ENCODE data around the gene SPSB2.
"Not testable (repeated sequence)": the region's sequence is repeated elsewhere in the genome, so short reads cannot be mapped to it uniquely, and the experiment has no call there.

The SPSB2 gene

GRCh38 chr12:6872073-6873048, 742 bp downstream of the SPSB2 start:
- DNase-seq (ENCODE audit: low spot score in 2 of 2) (peak; percentile 74 to 90), ATAC-seq (replicated peaks; ENCODE audit: extremely low read depth, poor library complexity, severe bottlenecking) (peak; percentile 42)
- Mint-ChIP-seq H3K27ac (ENCODE audit: low read depth) (peak overlapping the region; percentile 79), H3K9me3 (no peaks in the 10 kb centered on the region), H3K4me1 (peaks cover 64% of the 10 kb centered on the region), H3K4me3 (peak overlapping the region; percentile 92), H3K36me3 (ENCODE audit: insufficient read depth) (peaks cover 26% of the 10 kb centered on the region), H3K27me3 (no peaks in the 10 kb centered on the region)

GRCh38 chr12:6871052-6871957, 1.8 kb downstream of the SPSB2 start:
- H3K27ac Mint-ChIP-seq (ENCODE audit: low read depth): no peak overlapping the region
- H3K9me3 Mint-ChIP-seq: no peaks in the 10 kb centered on the region
- ATAC-seq (replicated peaks; ENCODE audit: extremely low read depth, poor library complexity, severe bottlenecking): no peak
- H3K4me3 Mint-ChIP-seq: peak overlapping the region; percentile 92
- no peak for DNase-seq (ENCODE audit: low spot score in 2 of 2)
- peaks cover 29% of the 10 kb centered on the region for H3K36me3 Mint-ChIP-seq (ENCODE audit: insufficient read depth)
- no peaks in the 10 kb centered on the region for H3K27me3 Mint-ChIP-seq
- peaks cover 59% of the 10 kb centered on the region for H3K4me1 Mint-ChIP-seq

- peaks cover 29% of the 10 kb centered on the region for H3K36me3 Mint-ChIP-seq (ENCODE audit: insufficient read depth)
- not testable (repeated sequence) for H3K4me3 Mint-ChIP-seq
These were observed 2.8 kb downstream of the SPSB2 start for GRCh38 chr12:6870304-6870703.

GRCh38 chr12:6869049-6870021, 3.8 kb downstream of the SPSB2 start:
- H3K36me3 Mint-ChIP-seq (ENCODE audit: insufficient read depth): peaks cover 31% of the 10 kb centered on the region
- peak overlapping the region; percentile 84 for H3K4me3 Mint-ChIP-seq
- ATAC-seq (replicated peaks; ENCODE audit: extremely low read depth, poor library complexity, severe bottlenecking) (no peak), DNase-seq (ENCODE audit: low spot score in 2 of 2) (peak; percentile 78 to 87)
- H3K4me1 Mint-ChIP-seq: peaks cover 54% of the 10 kb centered on the region
- no peaks in the 10 kb centered on the region for H3K27me3 Mint-ChIP-seq
- H3K9me3 Mint-ChIP-seq: no peaks in the 10 kb centered on the region
- peak overlapping the region; percentile 84 for H3K27ac Mint-ChIP-seq (ENCODE audit: low read depth)

More at GRCh38 chr12:6870304-6870703, 2.8 kb downstream of the SPSB2 start:
- H3K4me1 Mint-ChIP-seq: peaks cover 54% of the 10 kb centered on the region
- not testable (repeated sequence) for ATAC-seq (replicated peaks; ENCODE audit: extremely low read depth, poor library complexity, severe bottlenecking); H3K27ac Mint-ChIP-seq (ENCODE audit: low read depth); H3K9me3 Mint-ChIP-seq; DNase-seq (ENCODE audit: low spot score in 2 of 2); H3K27me3 Mint-ChIP-seq

GRCh38 chr12:6868211-6869048, 4.7 kb downstream of the SPSB2 start:
- no peak for ATAC-seq (replicated peaks; ENCODE audit: extremely low read depth, poor library complexity, severe bottlenecking)
- H3K27ac Mint-ChIP-seq (ENCODE audit: low read depth): peak overlapping the region; percentile 84
- peaks cover 31% of the 10 kb centered on the region for H3K36me3 Mint-ChIP-seq (ENCODE audit: insufficient read depth)
- peaks cover 50% of the 10 kb centered on the region for H3K4me1 Mint-ChIP-seq
- H3K27me3 Mint-ChIP-seq: no peaks in the 10 kb centered on the region
- H3K9me3 Mint-ChIP-seq: no peaks in the 10 kb centered on the region
- peak overlapping the region; percentile 84 for H3K4me3 Mint-ChIP-seq
- peak in 1 of 2 donors; percentile 23 for DNase-seq (ENCODE audit: low spot score in 2 of 2)

GRCh38 chr12:6867413-6868210, 5.5 kb downstream of the SPSB2 start, which contains the start of gene TPI1:
TSS of gene TPI1 (plus strand) at chr12:6867531. CDS start at chr12:6867567, 36 bp downstream.
- Mint-ChIP-seq H3K27me3 (no peaks in the 10 kb centered on the region), H3K4me1 (peaks cover 45% of the 10 kb centered on the region), H3K4me3 (peak within 1 kb of the TSS; percentile 84), H3K36me3 (ENCODE audit: insufficient read depth) (peaks cover 30% of the 10 kb centered on the region), H3K9me3 (no peaks in the 10 kb centered on the region), H3K27ac (ENCODE audit: low read depth) (peak within 1 kb of the TSS; percentile 84)
- DNase-seq (ENCODE audit: low spot score in 2 of 2) (peak; percentile 38 to 49), ATAC-seq (replicated peaks; ENCODE audit: extremely low read depth, poor library complexity, severe bottlenecking) (peak; percentile 72)

GRCh38 chr12:6866920-6867412, 6.1 kb downstream of the SPSB2 start:
- Mint-ChIP-seq H3K9me3 (no peaks in the 10 kb centered on the region), H3K36me3 (ENCODE audit: insufficient read depth) (peaks cover 31% of the 10 kb centered on the region), H3K27ac (ENCODE audit: low read depth) (peak overlapping the region; percentile 84), H3K4me1 (peaks cover 38% of the 10 kb centered on the region), H3K4me3 (peak overlapping the region; percentile 84), H3K27me3 (no peaks in the 10 kb centered on the region)
- peak; percentile 4 for ATAC-seq (replicated peaks; ENCODE audit: extremely low read depth, poor library complexity, severe bottlenecking)
- DNase-seq (ENCODE audit: low spot score in 2 of 2): no peak

- Mint-ChIP-seq H3K27me3 (no peaks in the 10 kb centered on the region), H3K4me3 (peak overlapping the region; percentile 84), H3K9me3 (no peaks in the 10 kb centered on the region), H3K4me1 (peaks cover 32% of the 10 kb centered on the region), H3K36me3 (ENCODE audit: insufficient read depth) (peaks cover 32% of the 10 kb centered on the region), H3K27ac (ENCODE audit: low read depth) (no peak overlapping the region)
- no peak for DNase-seq (ENCODE audit: low spot score in 2 of 2)
- ATAC-seq (replicated peaks; ENCODE audit: extremely low read depth, poor library complexity, severe bottlenecking): no peak
These were observed 6.8 kb downstream of the SPSB2 start for GRCh38 chr12:6866163-6866919.

GRCh38 chr12:6865307-6865706, 7.8 kb downstream of the SPSB2 start:
- peak overlapping the region; percentile 84 for H3K4me3 Mint-ChIP-seq
- not testable (repeated sequence) for DNase-seq (ENCODE audit: low spot score in 2 of 2); ATAC-seq (replicated peaks; ENCODE audit: extremely low read depth, poor library complexity, severe bottlenecking); H3K27ac Mint-ChIP-seq (ENCODE audit: low read depth); H3K27me3 Mint-ChIP-seq; H3K9me3 Mint-ChIP-seq
- H3K36me3 Mint-ChIP-seq (ENCODE audit: insufficient read depth): peaks cover 38% of the 10 kb centered on the region
- H3K4me1 Mint-ChIP-seq: peaks cover 24% of the 10 kb centered on the region

Data from central memory CD8-positive, alpha-beta T cell (primary cell).